AG08396 (cell line): ENCODE measurements around the gene GOLGA8G.
"Not testable (repeated sequence)": the region's sequence is repeated elsewhere in the genome, so short reads cannot be mapped to it uniquely, and the experiment has no call there.

Experiments
- DNase-seq: peaks from one replicate; pipeline ENCODE4 v3.0.0; 2012; ENCODE audit warnings: low spot score, mixed read lengths

GOLGA8G gene, protein sequence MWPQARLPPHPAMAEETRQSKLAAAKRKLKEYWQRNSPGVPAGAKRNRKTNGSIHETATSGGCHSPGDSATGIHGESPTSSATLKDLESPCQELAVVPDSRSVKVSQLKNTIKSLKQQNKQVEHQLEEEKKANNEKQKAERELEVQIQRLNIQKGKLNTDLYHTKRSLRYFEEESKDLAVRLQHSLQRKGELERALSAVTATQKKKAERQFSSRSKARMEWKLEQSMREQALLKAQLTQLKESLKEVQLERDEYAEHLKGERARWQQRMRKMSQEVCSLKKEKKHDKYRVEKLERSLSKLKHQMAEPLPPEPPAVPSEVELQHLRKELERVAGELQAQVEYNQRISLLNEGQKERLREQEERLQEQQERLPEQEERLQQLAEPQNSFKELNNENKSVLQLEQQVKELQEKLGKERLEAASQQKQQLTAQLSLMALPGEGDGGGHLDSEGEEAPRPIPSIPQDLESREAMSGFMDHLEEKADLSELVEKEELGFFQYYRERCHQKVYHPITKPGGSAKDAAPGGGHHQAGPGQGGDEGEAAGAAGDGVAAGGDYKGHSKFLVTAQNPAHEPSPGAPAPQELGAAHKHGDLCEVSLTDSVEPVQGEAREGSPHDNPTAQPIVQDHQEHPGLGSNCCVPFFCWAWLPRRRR

GRCh38 chr15:28532954-28533353 lies at the start of gene GOLGA8G:
GOLGA8G (minus strand) TSS chr15:28532971; CDS start chr15:28532909, 62 bp downstream.
- not testable (repeated sequence) for DNase-seq

DNA sequence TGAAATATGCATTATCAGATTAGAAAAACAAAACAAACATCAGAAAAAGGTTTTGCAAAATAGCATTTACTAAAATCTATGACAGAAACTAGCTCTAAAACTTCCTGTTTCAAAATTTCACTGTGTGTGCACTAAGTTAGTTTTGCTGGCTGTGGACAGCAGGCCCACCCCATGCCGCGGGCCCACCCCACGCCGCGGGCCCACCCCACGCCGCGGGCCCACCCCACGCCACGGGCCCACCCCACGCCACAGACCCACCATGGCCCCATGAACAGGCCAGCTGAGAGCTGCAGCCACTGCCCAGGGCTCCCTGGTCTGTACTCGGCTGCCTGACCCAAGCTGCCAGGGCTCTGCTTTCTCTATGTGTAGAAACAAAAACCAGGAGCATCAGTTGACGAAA lies 40.6 kb upstream of the GOLGA8G start:
- not testable (repeated sequence) for DNase-seq

- DNase-seq: not testable (repeated sequence)
These were observed 20.5 kb upstream of the GOLGA8G start, which contains the start of gene GOLGA6L25 for GRCh38 chr15:28553268-28553667. GOLGA6L25 (plus strand) TSS chr15:28553568; CDS start chr15:28553629, 61 bp downstream.

GRCh38 chr15:28515208-28515607 lies 17.6 kb downstream of the GOLGA8G start:
- not testable (repeated sequence) for DNase-seq

- not testable (repeated sequence) for DNase-seq
These were observed 18.6 kb downstream of the GOLGA8G start for GRCh38 chr15:28514128-28514527.

DNA sequence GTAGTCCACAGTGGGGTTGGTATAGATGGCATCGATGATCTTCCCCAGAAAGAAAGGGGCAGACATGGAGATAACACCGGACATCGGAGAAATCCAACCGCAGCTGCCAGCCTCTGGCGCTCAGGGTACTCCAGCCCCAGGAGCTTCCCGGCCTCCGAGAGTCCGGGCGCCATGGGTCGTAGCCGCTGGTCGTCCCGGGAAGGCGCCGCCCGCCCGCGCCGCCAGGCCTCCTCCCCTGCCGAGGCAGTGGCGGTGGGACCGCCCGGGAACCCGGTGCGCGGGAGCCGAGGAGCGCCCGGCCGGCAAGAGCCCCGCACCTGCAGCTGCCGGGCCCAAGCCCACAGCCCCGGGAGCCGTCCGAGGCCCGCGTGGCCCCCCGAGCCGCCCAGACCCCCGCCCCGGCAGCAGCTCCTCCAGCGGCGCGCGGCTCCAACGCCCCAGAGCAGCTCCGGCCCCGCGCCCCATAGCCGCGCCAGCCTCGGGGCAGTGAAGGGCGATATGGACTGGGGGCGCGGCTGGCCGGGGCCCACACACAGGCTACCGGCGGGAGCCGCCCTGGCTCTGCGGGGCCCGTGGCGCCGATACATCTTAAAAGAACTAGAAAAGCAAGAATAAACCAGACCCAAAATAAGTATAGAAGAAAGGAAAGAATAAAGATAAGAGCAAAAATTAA lies 24.4 kb downstream of the GOLGA8G start:
- not testable (repeated sequence) for DNase-seq

DNA sequence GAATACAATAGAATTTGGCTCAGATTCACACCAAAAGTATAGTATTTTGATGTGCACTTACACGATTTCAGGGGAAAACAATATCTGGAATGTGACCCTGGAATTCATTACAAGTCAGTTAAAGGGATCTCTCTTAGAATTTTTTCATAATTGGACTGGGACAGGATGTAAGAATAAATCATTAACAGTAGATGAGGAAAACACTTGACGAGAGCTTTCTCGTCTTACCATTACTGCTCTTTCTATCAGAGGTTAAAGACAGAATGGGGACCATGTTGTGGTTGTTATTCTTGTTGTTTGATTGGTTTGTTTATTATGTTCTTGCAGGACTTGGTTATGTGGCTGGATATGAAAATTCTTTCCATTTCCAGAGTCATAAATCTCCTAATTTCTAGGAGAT lies 51.4 kb downstream of the GOLGA8G start:
- not testable (repeated sequence) for DNase-seq
